H1 (cell line): Measurements from ENCODE around the gene POLR3G. TPM values are rescaled to one million over a fixed set of nuclear protein-coding genes. Genes with fewer than 3 reads are reported as not detected.

Experiments used
- CBX5 ChIP-seq: fragments of 300-800, 300-1000 bp; sonication (generic); IDR thresholded peaks from 2 replicates; pipeline ENCODE4 v1.7.1; 2016; ENCODE audit warnings: antibody characterized with exemption, low read length, low read depth
- GABPA ChIP-seq: IDR thresholded peaks from 2 replicates; pipeline ENCODE4 v1.6.1; 2011; ENCODE audit warnings: mild to moderate bottlenecking, low read length, moderate library complexity, borderline replicate concordance; ENCODE audit not compliant: insufficient read depth
- polyA plus RNA-seq, 7 experiments: library from polyadenylated mRNA; depleted of rRNA in 3 of 7; stranded (reverse) in 5 of 7; unstranded in 2 of 7; fragments of >200 nt in 5 of 7; fragments of 200-250 nt in 2 of 7; gene quantifications; 1 replicate in 5 of 7; 2 replicates in 1 of 7; 4 replicates in 1 of 7; pipeline versions ENCODE4 v1.2.1 to v1.2.3, GENCODE V29; 2011 to 2013; ENCODE audit warnings: missing spikeins in 2 of 7, mixed read lengths in 2 of 7
- total RNA-seq: library from RNA; stranded (reverse); fragmentation: NEBNext Ultra II Directional; extraction: Animal tissue kit (Norgen Biotek cat#: 25700); gene quantifications from 2 replicates; pipeline ENCODE4 v1.2.1, GENCODE V29; 2021

POLR3G gene
- total and polyA plus RNA-seq, 2 of the 8 experiments (the other 6 are each of a cell fraction or from before 2014, with no cell fraction given) = 119 to 179 TPM

GRCh38 chr5:90488791-90489190 lies 14.1 kb downstream of the POLR3G start (continued):
- TF ChIP-seq GABPA (no peak), CBX5 (no peak)
